ENCODE data around the gene TGFBR2.
A peak's percentile ranks its signal among the peaks of the same experiment; 100 is the strongest.
"Not testable (repeated sequence)": the region's sequence is repeated elsewhere in the genome, so short reads cannot be mapped to it uniquely, and the experiment has no call there.

TGFBR2 gene

DNA sequence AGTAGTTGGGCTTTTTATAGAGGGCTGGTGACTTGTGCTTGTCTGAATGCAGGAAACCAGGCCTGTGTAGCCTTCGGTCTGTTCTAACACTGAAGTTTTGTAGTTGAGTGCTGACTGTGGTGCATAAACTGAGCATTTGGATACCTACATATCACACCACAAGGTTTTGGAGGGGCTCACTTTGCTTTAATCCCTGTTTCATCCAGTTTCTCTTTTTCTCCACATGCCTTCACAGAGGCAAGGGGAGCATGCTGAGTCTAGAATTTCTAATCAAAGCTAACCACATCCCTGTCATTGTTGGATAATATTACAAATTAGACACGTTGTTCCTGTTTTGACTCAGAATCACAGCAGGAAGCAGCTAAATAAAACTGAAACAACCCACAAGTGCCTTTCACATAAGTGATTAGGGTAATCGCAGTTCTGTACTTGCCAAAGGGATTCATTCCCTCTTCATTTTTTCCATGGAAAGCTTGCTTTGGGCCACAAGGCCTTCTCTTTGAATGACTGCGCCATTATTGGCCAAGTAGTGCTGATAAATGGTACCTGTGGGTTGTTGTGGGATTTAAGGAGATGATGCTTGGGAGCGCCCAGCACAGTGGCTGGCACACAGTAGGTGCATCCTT lies 48.9 kb downstream of the TGFBR2 start:
- DNase-seq (ENCODE audit: low read depth in 1 of 2, low spot score in 1 of 2): peak; percentile 31 to 50

DNA sequence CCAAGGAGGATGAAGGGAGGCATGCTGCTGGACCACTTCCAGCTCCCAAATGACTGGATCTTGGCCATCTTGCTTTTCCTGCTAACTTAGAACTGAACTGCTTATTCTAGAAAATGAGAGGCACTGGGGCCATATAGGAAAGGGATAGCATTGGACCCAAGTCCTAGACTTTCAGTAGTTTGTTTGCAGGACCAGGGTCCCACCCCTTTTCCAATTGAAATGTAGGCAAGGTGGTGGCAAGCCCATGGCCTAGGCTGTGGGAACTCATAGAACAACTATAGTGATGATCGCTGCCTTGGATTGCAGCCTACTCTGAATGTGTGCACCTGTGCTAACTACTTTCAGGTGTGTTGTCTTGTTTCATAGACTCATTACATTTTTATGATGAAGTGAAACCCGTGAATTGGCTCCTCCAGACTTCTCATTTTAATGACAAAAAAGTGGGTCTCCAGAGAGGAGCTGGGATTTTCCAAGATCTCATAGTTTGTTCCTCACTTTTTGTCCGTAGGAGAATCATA lies 50.3 kb downstream of the TGFBR2 start:
- DNase-seq (ENCODE audit: low read depth in 1 of 2, low spot score in 1 of 2): no peak

GRCh38 chr3:30657914-30658313 lies 51.5 kb downstream of the TGFBR2 start:
- DNase-seq (ENCODE audit: low read depth in 1 of 2, low spot score in 1 of 2): no peak

DNA sequence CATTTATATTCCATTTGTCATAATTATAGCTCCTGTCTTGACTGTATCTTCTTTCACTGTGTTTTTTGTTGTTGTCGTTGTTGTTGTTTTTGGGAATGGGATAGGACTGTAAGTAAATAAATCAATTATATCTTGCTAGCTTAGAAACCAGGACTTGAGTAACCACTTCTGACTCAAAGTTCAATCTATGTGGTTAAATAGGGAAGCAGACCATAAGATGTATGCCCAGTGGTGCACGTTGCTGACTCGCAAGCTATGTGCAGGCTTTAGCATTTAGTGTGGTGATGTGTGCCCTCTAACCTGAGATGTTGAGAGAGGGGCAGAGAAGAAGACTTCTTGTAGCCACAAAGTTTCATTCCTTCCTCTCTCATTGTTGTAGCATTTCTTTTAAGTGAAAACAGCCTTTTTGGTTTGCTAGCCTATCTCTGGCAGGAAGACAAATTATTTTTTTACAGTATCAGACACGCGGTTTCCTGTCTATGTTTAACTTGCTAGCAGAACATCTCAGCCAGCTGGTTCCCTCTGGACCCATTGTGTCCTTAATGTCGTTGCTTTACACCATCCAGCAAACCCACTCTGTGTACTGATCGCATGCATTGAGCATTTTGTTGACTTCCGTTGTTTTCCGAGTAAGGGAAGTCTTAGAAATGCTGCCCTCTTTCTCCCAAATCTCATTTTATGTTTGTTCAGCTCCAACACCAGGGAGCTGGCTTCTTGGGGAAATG lies 52.1 kb downstream of the TGFBR2 start:
- peak in 1 of 2 donors; percentile 47 for DNase-seq (ENCODE audit: low read depth in 1 of 2, low spot score in 1 of 2)

GRCh38 chr3:30659270-30660130 lies 53.1 kb downstream of the TGFBR2 start:
- no peak for DNase-seq (ENCODE audit: low read depth in 1 of 2, low spot score in 1 of 2)

GRCh38 chr3:30660136-30660535 lies 53.7 kb downstream of the TGFBR2 start:
- DNase-seq (ENCODE audit: low read depth in 1 of 2, low spot score in 1 of 2): no peak

- DNase-seq (ENCODE audit: low read depth in 1 of 2, low spot score in 1 of 2): no peak
Measured at GRCh38 chr3:30660656-30661055, 54.3 kb downstream of the TGFBR2 start.

DNA sequence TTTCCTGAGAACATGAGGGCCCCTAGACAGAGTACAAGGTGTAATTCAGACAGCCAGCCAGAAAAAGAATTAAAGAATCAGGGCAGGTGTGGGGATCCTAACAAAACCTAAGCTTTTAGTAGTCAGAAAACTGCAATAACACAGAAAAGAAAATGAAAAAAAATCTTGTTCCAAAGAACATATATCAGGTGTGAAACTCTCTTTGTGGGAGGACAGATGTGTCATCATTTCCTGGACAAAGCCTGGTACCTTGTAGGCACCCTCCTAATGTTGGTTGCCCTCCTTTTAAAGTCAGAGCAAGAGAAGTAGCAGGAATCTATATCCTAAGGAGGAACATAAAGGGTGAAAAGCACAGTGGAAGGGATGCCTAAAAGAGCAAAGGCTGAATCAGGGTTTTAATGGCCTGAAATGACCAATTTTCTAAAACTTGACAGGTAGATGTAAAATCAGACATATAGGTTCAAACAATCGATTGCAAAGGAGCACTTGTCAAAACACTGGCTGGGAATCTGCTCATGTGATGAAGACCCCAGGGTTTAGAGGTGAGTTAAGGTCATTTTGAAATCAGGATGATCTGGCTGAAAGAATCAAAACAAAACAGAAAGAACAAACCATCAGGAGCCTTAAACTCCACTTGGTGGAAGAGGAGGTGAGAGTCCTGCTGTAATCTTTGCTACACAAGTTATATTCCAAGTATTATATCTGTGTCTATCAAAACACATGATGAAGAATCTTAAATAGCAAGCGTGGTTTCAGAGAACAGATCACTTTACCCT lies 54.9 kb downstream of the TGFBR2 start:
- no peak for DNase-seq (ENCODE audit: low read depth in 1 of 2, low spot score in 1 of 2)

DNA sequence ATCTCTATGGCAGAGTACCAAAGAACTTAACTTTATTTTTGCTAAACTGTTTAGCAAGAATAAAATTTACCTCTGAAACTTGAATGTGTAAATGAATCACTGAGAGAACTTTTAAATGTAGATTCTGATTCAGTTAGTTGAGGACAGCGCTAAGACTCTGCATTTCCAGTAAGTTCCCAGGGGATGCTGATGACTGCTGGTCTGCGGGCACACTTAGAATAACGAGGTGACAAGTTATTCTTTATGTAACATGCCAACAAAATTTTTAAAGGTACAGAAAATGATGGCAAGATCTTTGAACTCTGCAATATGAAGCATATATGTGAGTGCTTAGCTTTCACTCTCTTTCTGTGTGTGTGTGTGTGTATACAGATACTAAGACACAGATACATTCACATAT lies 56.4 kb downstream of the TGFBR2 start:
- no peak for DNase-seq (ENCODE audit: low read depth in 1 of 2, low spot score in 1 of 2)

DNA sequence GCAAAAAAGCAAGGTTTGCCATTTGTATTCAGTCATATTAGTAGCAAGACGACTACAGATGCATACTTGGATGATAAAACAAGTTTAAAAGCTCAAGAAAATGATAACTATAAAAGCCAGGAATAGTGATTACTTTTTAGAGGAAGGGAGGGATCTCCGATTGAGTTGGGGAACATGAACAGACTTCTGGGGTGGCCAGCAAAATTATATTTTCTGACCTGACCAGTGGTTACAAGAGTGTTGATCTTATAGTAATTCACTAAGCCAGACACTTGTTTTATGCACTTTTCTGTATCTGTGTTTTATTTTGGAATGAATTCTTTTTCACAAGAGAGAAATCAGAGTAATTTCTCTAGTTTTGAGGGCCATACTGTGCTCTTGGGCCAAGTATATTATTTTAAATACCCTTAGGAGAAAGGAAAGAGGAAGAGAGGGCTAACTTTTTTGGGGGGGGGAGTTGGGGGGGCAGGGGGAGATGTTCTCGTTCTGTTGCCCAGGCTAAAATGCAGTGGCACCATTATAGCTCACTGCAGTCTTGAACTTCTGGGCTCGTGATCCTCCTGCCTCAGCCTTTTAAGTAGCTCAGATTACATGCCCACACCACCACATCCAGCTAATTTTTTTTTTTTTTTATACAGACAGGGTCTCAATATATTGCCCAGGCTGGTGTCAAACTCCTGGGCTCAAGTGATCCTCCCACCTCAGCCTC lies 57.3 kb downstream of the TGFBR2 start:
- no peak for DNase-seq (ENCODE audit: low read depth in 1 of 2, low spot score in 1 of 2)

DNA sequence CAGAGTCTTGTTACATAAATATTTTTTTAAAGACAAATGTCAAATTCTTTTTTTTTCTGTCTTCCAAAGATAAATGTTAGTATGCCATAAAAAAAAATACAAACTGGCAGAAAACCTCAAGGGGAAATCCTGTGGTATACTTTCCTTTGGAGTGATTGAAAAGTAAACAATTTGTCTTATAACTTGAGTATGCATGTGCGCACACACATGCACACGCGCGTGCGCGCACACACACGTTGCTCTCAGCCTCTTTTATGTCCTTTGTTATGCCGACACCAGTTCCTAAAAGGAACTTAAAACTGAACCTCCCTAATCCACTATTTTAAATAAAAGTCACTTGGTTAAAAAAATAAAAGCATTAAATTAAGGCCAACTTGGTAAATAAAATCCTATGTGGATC lies 58.1 kb downstream of the TGFBR2 start:
- no peak for DNase-seq (ENCODE audit: low read depth in 1 of 2, low spot score in 1 of 2)

DNA sequence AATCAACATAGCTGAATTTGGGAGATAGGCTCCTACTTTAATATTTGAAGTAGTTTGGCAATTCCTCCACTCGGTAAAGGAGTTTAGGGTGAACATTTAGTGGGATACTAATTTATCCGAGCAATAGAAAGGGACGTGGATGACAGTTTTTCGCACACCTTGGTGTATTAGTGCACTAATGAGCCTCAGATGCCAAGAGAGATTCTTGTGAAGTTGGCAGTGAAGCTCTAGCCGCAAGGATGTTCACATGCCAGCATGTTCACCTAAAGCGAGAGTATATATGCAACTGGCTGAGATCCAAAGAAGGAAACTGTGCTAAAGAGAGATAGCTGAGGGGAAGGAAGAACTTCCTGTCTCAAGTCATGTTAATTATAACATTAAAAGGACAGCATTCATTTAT lies 58.5 kb downstream of the TGFBR2 start:
- no peak for DNase-seq (ENCODE audit: low read depth in 1 of 2, low spot score in 1 of 2)

- no peak for DNase-seq (ENCODE audit: low read depth in 1 of 2, low spot score in 1 of 2)
Measured at GRCh38 chr3:30665539-30665938, 59.1 kb downstream of the TGFBR2 start.

DNA sequence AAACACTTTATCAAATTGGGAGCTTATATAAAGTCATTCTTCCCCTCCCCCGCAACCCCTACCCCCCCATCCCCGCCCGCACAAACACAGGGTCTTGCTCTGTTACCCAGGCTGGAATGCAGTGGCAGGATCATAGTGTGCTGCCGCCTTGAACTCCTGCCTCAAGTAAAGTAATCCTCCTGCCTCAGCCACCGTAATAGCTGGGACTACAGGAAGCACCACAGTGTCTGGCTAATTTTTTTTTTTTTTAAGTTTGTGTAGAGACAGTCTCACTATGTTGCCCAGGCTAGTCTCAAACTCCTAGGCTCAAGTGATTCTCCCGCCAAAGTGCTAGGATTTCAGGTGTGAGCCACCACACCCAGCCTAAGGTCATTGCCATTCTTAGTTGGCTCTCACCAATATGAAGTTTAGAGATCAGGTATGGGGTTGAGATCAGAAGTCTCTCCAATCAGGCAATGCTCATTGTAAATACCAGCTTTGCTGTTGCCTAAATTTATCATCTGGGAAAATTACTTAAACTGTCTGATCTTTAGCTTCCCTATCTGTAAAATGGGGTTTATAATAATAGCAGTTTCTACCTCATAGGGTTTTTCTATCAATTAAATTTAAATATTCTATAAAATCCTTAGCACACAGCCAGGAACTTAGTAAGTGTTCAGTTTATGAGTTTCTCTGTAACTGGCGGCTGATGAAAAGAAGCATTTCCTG lies 60.3 kb downstream of the TGFBR2 start:
- no peak for DNase-seq (ENCODE audit: low read depth in 1 of 2, low spot score in 1 of 2)

DNA sequence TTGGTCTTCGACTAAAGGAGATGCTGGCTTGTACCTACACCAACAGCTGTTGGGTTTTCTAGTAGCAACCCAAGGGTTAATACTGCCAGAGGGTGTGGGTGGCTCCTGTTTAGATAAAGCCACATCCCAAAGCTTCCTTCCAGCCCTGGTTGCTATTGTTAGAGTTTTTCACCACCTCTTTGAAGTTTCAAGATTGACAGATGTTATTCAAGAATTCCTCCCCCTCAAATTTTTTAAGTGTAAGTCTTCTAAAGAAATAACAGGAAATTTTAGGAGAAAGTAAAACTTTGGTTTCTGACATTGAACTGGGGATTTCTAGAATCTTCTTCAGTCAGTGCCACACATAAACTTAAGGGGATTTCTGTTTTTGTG lies 60.9 kb downstream of the TGFBR2 start:
- no peak for DNase-seq (ENCODE audit: low read depth in 1 of 2, low spot score in 1 of 2)

GRCh38 chr3:30668051-30668609 lies 61.7 kb downstream of the TGFBR2 start:
- no peak for DNase-seq (ENCODE audit: low read depth in 1 of 2, low spot score in 1 of 2)

DNA sequence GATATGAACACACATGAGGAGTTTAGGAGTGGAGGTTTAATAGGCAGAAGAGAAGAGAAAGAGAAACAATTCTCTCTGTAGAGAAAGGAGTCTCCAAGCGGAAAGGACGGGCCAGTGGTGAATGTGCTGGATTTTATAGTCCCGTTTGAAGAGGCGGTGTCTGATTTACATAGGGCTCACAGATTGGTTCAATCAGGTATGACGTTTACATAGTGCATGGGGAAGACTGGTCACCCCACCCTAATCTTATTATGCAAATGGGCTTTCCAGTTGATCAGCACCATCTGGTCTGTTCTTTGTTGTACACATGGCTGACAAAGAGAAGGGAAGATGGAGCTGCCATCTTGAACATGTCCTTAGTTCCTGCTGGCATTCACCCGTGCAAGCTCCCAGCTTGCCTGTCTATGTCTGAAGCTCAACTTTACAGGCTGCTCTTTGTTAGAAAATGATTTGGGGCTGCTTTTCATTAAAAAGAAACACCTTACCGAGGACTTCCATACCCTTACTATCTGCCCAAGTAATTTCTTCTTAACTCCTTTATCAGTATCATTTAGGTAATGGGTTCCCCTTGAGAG lies 63.0 kb downstream of the TGFBR2 start:
- not testable (repeated sequence) for DNase-seq (ENCODE audit: low read depth in 1 of 2, low spot score in 1 of 2)

DNA sequence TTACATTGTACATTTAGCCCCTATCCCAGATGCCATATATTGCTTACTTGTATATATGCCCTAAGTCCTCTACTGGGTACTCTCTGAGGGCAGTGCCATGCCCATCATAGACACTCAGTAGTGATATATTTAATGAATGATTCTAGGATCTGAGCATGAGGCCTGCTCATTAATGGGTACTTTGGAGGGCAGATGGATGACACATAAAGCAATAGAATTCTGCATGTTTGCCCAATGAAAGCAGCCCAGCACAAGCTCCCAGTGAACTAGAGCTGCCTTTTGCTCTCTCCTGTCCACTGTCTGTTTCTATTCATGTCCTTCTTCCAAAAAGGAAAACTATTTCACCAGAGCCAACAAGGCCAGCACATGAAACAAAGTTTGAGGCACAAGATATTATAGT lies 63.9 kb downstream of the TGFBR2 start:
- DNase-seq (ENCODE audit: low read depth in 1 of 2, low spot score in 1 of 2): no peak
